ENCODE data around the gene FGF1. TPM values are rescaled to one million over a fixed set of nuclear protein-coding genes. Genes with fewer than 3 reads are reported as not detected.

Gene FGF1
- total RNA-seq, 1 experiment from 2014 or later = not detected

DNA sequence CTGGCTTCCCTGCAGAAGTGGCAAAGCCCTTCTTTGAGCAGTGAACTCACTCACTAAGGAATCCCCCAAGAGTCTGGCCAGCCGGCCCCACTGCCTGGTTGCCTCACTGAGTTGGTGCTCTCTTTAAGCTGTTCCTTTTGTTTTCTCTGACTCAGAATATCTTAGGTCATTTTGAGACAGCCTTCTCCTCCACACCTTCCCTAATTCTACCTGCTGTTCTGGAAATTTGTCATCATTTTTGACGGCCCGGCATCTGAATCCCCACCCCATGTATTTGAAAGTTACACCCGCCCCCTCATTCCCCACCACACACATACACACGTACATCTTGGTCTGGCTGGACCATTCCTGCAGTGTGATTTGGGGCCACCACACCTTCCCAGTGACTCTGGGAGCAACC lies 41.8 kb downstream of the FGF1 start:
- ChIA-PET POLR2A (interaction anchor here (0.6 kb wide), 1 partner anchor 10 kb away, joined by 5 read pairs; no protein-coding TSS in a partner anchor), CTCF (interaction anchor here (1.3 to 1.4 kb wide), 2 partner anchors 11 to 69 kb away, joined by 7 to 8 read pairs; no protein-coding TSS in a partner anchor)
- BruUV-seq (replicated peaks) = no TSS peak
- Histone ChIP-seq H3K27me3 (ENCODE audit: control insufficient read depth, insufficient read depth, low read length) (no peaks in the 10 kb centered on the region), H3K36me3 (ENCODE audit: control insufficient read depth, insufficient read depth, low read length) (no peaks in the 10 kb centered on the region), H3K27ac (ENCODE audit: low read length) (no peak overlapping the region), H3K4me1 (ENCODE audit: control insufficient read depth, insufficient read depth, low read length) (no peaks in the 10 kb centered on the region), H3K9me3 (ENCODE audit: control insufficient read depth, insufficient read depth, low read depth, low read length) (no peaks in the 10 kb centered on the region), H3K4me3 (ENCODE audit: low read depth in 2 of 2, low read length in 2 of 2) (no peak overlapping the region)
- intact Hi-C loops (cut with micrococcal nuclease; ENCODE audit: unreplicated experiment) = no loop called here
- in situ Hi-C loops (cut with HindIII; ENCODE audit: low pct_unique_long_range_greater_than_20kb, low sequenced_read_pairs) = no loop called here
- ATAC-seq (peak; percentile 26), DNase-seq (ENCODE audit: low read depth, low spot score) (no peak)
- TF ChIP-seq TCF7L2 (IDR thresholded peaks at IDR 0.05; ENCODE audit: low read depth, low read length) (no peak), SIN3A (IDR thresholded peaks at IDR 0.05; ENCODE audit: borderline replicate concordance, insufficient read depth, low read depth, low read length) (no peak), POLR2AphosphoS5 (IDR thresholded peaks at IDR 0.05; ENCODE audit: low read depth, low read length) (no peak)
- TF ChIP-seq, protein P1, sequence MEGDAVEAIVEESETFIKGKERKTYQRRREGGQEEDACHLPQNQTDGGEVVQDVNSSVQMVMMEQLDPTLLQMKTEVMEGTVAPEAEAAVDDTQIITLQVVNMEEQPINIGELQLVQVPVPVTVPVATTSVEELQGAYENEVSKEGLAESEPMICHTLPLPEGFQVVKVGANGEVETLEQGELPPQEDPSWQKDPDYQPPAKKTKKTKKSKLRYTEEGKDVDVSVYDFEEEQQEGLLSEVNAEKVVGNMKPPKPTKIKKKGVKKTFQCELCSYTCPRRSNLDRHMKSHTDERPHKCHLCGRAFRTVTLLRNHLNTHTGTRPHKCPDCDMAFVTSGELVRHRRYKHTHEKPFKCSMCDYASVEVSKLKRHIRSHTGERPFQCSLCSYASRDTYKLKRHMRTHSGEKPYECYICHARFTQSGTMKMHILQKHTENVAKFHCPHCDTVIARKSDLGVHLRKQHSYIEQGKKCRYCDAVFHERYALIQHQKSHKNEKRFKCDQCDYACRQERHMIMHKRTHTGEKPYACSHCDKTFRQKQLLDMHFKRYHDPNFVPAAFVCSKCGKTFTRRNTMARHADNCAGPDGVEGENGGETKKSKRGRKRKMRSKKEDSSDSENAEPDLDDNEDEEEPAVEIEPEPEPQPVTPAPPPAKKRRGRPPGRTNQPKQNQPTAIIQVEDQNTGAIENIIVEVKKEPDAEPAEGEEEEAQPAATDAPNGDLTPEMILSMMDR (IDR thresholded peaks at IDR 0.05) = no peak
- TF ChIP-seq, protein P2, sequence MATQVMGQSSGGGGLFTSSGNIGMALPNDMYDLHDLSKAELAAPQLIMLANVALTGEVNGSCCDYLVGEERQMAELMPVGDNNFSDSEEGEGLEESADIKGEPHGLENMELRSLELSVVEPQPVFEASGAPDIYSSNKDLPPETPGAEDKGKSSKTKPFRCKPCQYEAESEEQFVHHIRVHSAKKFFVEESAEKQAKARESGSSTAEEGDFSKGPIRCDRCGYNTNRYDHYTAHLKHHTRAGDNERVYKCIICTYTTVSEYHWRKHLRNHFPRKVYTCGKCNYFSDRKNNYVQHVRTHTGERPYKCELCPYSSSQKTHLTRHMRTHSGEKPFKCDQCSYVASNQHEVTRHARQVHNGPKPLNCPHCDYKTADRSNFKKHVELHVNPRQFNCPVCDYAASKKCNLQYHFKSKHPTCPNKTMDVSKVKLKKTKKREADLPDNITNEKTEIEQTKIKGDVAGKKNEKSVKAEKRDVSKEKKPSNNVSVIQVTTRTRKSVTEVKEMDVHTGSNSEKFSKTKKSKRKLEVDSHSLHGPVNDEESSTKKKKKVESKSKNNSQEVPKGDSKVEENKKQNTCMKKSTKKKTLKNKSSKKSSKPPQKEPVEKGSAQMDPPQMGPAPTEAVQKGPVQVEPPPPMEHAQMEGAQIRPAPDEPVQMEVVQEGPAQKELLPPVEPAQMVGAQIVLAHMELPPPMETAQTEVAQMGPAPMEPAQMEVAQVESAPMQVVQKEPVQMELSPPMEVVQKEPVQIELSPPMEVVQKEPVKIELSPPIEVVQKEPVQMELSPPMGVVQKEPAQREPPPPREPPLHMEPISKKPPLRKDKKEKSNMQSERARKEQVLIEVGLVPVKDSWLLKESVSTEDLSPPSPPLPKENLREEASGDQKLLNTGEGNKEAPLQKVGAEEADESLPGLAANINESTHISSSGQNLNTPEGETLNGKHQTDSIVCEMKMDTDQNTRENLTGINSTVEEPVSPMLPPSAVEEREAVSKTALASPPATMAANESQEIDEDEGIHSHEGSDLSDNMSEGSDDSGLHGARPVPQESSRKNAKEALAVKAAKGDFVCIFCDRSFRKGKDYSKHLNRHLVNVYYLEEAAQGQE (IDR thresholded peaks at IDR 0.05; ENCODE audit: insufficient read depth in 1 of 2, low read depth in 2 of 2, low read length in 1 of 2) = no peak

DNA sequence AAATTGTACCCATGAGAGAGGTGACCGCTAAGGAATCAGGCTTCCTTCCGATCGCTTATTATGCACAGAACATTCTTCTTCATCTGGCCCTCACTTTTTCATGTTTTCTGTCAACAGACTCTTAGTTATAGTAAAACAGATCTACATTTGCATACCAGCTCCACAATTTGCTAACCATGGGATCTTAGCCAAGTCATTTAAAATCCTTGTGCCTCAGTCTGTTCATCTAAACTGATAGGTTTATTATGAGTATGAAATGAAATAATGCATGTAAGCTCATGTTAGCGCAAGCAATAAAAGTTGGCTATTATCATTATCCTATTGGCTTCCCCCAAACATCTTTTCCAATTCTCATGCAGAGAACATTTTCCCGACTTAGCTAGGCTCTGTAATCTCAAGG lies 42.3 kb downstream of the FGF1 start:
- in situ Hi-C loops (cut with HindIII; ENCODE audit: low pct_unique_long_range_greater_than_20kb, low sequenced_read_pairs) (no loop called here), intact Hi-C loops (cut with micrococcal nuclease; ENCODE audit: unreplicated experiment) (no loop called here)
- no peaks in the 10 kb centered on the region for H3K36me3 ChIP-seq (ENCODE audit: control insufficient read depth, insufficient read depth, low read length)
- H3K4me3 ChIP-seq (ENCODE audit: low read depth in 2 of 2, low read length in 2 of 2) = no peak overlapping the region
- no peaks in the 10 kb centered on the region for H3K27me3 ChIP-seq (ENCODE audit: control insufficient read depth, insufficient read depth, low read length)
- no peak overlapping the region for H3K27ac ChIP-seq (ENCODE audit: low read length)
- POLR2A ChIA-PET = interaction anchor here (0.6 kb wide), 1 partner anchor 9 kb away, joined by 5 read pairs; no protein-coding TSS in a partner anchor
- no peaks in the 10 kb centered on the region for H3K4me1 ChIP-seq (ENCODE audit: control insufficient read depth, insufficient read depth, low read length)
- CTCF ChIA-PET = interaction anchor here (1.3 kb wide), 1 partner anchor 12 kb away, joined by 3 read pairs; no protein-coding TSS in a partner anchor
- ATAC-seq (no peak), DNase-seq (ENCODE audit: low read depth, low spot score) (no peak)
- TF ChIP-seq SIN3A (IDR thresholded peaks at IDR 0.05; ENCODE audit: borderline replicate concordance, insufficient read depth, low read depth, low read length) (no peak), TCF7L2 (IDR thresholded peaks at IDR 0.05; ENCODE audit: low read depth, low read length) (no peak), POLR2AphosphoS5 (IDR thresholded peaks at IDR 0.05; ENCODE audit: low read depth, low read length) (no peak)
- TF ChIP-seq, protein P1 (IDR thresholded peaks at IDR 0.05) = no peak
- TF ChIP-seq, protein P2 (IDR thresholded peaks at IDR 0.05; ENCODE audit: insufficient read depth in 1 of 2, low read depth in 2 of 2, low read length in 1 of 2) = no peak
- BruUV-seq (replicated peaks) = no TSS peak
- H3K9me3 ChIP-seq (ENCODE audit: control insufficient read depth, insufficient read depth, low read depth, low read length) = no peaks in the 10 kb centered on the region

Measured in Panc1 (cell line).